Adrenal gland (tissue), 12 donors: ENCODE results near the gene GRIFIN. TPM values are rescaled to one million over a fixed set of nuclear protein-coding genes. Genes with fewer than 3 reads are reported as not detected.

Experiments
- DNase-seq, 7 donors: peaks; one replicate each; pipeline ENCODE4 v3.0.0-alpha.2; 2019 to 2020
- H3K27ac ChIP-seq, 5 donors: fragments of 200-600 bp; sonication (generic) in 4 of 5; 1 replicate in 3 of 5; 2 replicates in 2 of 5; pipeline versions ENCODE4 v1.5.1 to v1.8.0; 2016 to 2020; ENCODE audit warnings: mild to moderate bottlenecking in 1 of 5
- H3K27me3 ChIP-seq: fragments of 200-600 bp; 2 replicates; pipeline ENCODE4 v1.8.0; 2021
- H3K36me3 ChIP-seq, 2 donors: fragments of 200-600 bp; replicated peaks in 1 of 2; 1 replicate in 1 of 2; 2 replicates in 1 of 2; pipeline versions ENCODE4 v1.5.1 to v1.8.0; 2018 to 2022
- H3K4me1 ChIP-seq, 2 donors: fragments of 200-600 bp; replicated peaks in 1 of 2; 1 replicate in 1 of 2; 2 replicates in 1 of 2; pipeline versions ENCODE4 v1.5.1 to v1.8.0; 2018 to 2021
- H3K4me3 ChIP-seq, 4 donors: fragments of 200-600 bp; sonication (generic) in 3 of 4; one replicate each; pipeline ENCODE4 v1.5.1; 2016 to 2018
- H3K9me3 ChIP-seq, 3 donors: fragments of 200-600 bp; sonication (generic) in 1 of 3; replicated peaks in 1 of 3; 1 replicate in 2 of 3; 2 replicates in 1 of 3; pipeline versions ENCODE4 v1.5.1 to v1.8.0; 2016 to 2021
- CTCF ChIP-seq, 6 experiments: fragments of 450-650 bp in 4 of 6; fragments of 200-600 bp in 2 of 6; sonication (generic) in 1 of 6; IDR thresholded peaks; 1 replicate in 5 of 6; 2 replicates in 1 of 6; pipeline versions ENCODE4 v1.5.1 to v1.8.0; 2016 to 2021; ENCODE audit warnings: antibody characterized with exemption in 6 of 6, mild to moderate bottlenecking in 2 of 6, moderate library complexity in 1 of 6
- POLR2A ChIP-seq, 2 donors: fragments of 450-650 bp; IDR thresholded peaks; one replicate each; pipeline ENCODE4 v1.6.1; 2017; ENCODE audit warnings: antibody characterized with exemption in 2 of 2, mild to moderate bottlenecking in 2 of 2, moderate library complexity in 1 of 2
- WGBS, 4 donors: extraction: QIAGEN DNeasy Blood & Tissue Kit in 2 of 4; methylation state at CpG; one replicate each; pipeline versions ENCODE4 v1.1.5 to v1.1.7; 2013 to 2017; 5-methylcytosine and 5-hydroxymethylcytosine counted together
- intact Hi-C, 2 donors: fragments of 100-400 bp; cut with DNase I; formaldehyde crosslinking; loops; one replicate each; pipeline versions ENCODE4 v1.14.1 to v1.15.0; 2022 to 2023
- polyA plus RNA-seq, 3 donors: library from polyadenylated mRNA; stranded (reverse); fragments of 200-250 nt in 2 of 3; fragments of 350-450 nt in 1 of 3; fragmentation: Illumina TruSeq in 1 of 3; extraction: RNeasy Lipid Tissue Mini Kit (QIAGEN cat#74804) in 1 of 3; gene quantifications; one replicate each; pipeline ENCODE4 v1.2.3, GENCODE V29; 2013 to 2014
- total RNA-seq, 9 donors: library from RNA; depleted of rRNA in 4 of 9; stranded (reverse); fragments of >200 nt in 4 of 9; fragments of 120-200 nt in 1 of 9; fragmentation: NEBNext Ultra II Directional in 1 of 9; extraction: Animal tissue kit (Norgen Biotek cat#: 25700) in 1 of 9; gene quantifications; one replicate each; pipeline versions ENCODE4 v1.1.0 to v1.2.4, GENCODE V29; 2013 to 2023
- donor health status: healthy with polysubstance abuse.
- donor health status: Bipolar disorder and iron deficiency.
- donor health status: DM: yes; HTN: yes; CAD: no.
- donor health status: DM: no; HTN: no; CAD: no.
- donor health status: DM: no; HTN: no; CAD: no.
- donor health status: DM: yes; HTN: yes; CAD: no.

GRIFIN gene
- total and polyA plus RNA-seq, 12 donors, result not detected

GRCh38 chr7:2482725-2483451 is 6.7 kb upstream of the GRIFIN start:
- no peaks in the 10 kb centered on the region for H3K27me3 ChIP-seq
- no peaks in the 10 kb centered on the region for H3K36me3 ChIP-seq
- H3K4me1 ChIP-seq, result peaks cover 0 to 11% of the 10 kb centered on the region in 2 donors
- H3K27ac ChIP-seq, result no peak overlapping the region
- WGBS, 4 donors, result 77 to 90% (median 78%) methylated on average over 7 to 10 of the region's 10 CpGs
- DNase-seq, result no peak
- TF ChIP-seq CTCF (IDR thresholded peaks at IDR 0.05) (no peak), POLR2A (IDR thresholded peaks at IDR 0.05) (no peak)
- H3K4me3 ChIP-seq, result no peak overlapping the region
- H3K9me3 ChIP-seq, result no peaks in the 10 kb centered on the region
- intact Hi-C loops, result no loop called here

- DNase-seq, result no peak
- Histone ChIP-seq H3K4me1 (peaks cover 0 to 17% of the 10 kb centered on the region in 2 donors), H3K4me3 (no peak overlapping the region), H3K27me3 (peaks cover 6% of the 10 kb centered on the region), H3K27ac (no peak overlapping the region), H3K36me3 (no peaks in the 10 kb centered on the region), H3K9me3 (no peaks in the 10 kb centered on the region)
- 66 to 85% (median 80%) methylated on average over 4 of the region's 4 CpGs for WGBS, 4 donors
- no peak for TF ChIP-seq POLR2A (IDR thresholded peaks at IDR 0.05)
- TF ChIP-seq CTCF (IDR thresholded peaks at IDR 0.05), result no peak
- intact Hi-C loops, result no loop called here
Measured at GRCh38 chr7:2481195-2481594, 5.0 kb upstream of the GRIFIN start.

GRCh38 chr7:2480070-2480408 is 3.8 kb upstream of the GRIFIN start:
- Histone ChIP-seq H3K36me3 (no peaks in the 10 kb centered on the region), H3K9me3 (no peaks in the 10 kb centered on the region), H3K4me3 (no peak overlapping the region), H3K27ac (no peak overlapping the region), H3K27me3 (peaks cover 10% of the 10 kb centered on the region), H3K4me1 (peaks cover 0 to 17% of the 10 kb centered on the region in 2 donors)
- DNase-seq, result no peak
- intact Hi-C loops, result no loop called here
- WGBS, 4 donors, result 13 to 48% (median 40%) methylated on average over 3 to 21 of the region's 21 CpGs
- no peak for TF ChIP-seq POLR2A (IDR thresholded peaks at IDR 0.05)
- TF ChIP-seq CTCF (IDR thresholded peaks at IDR 0.05), result no peak

GRCh38 chr7:2479276-2480069 is 3.3 kb upstream of the GRIFIN start:
- H3K4me3 ChIP-seq, result no peak overlapping the region
- H3K27ac ChIP-seq, result no peak overlapping the region
- WGBS, 4 donors, result 61 to 72% (median 66%) methylated on average over 11 to 16 of the region's 16 CpGs
- H3K36me3 ChIP-seq, result no peaks in the 10 kb centered on the region
- TF ChIP-seq POLR2A (IDR thresholded peaks at IDR 0.05) (no peak), CTCF (IDR thresholded peaks at IDR 0.05) (no peak)
- intact Hi-C loops, result loop anchor here (2.0 to 10.0 kb wide), 4 partner anchors 39 to 205 kb away; partner anchors contain the start of genes AMZ1 (in 1 of the 2) and LFNG (in 1 of the 2)
- peaks cover 10% of the 10 kb centered on the region for H3K27me3 ChIP-seq
- H3K9me3 ChIP-seq, result no peaks in the 10 kb centered on the region
- no peak for DNase-seq
- peaks cover 0 to 17% of the 10 kb centered on the region in 2 donors for H3K4me1 ChIP-seq
